Measurements from ENCODE around the gene CPA3.

GRCh38 chr3:148879256-148879655 lies 14.2 kb downstream of the CPA3 start:
- no peak for TF ChIP-seq ZEB2 (tag by site-specific recombination; IDR thresholded peaks at IDR 0.05)
- TF ChIP-seq ZNF10 (tag by site-specific recombination; IDR thresholded peaks at IDR 0.05), result no peak
- TF ChIP-seq MYNN (tag by site-specific recombination; IDR thresholded peaks at IDR 0.05; ENCODE audit: borderline replicate concordance), result no peak
- TF ChIP-seq ZBTB1 (tag by site-specific recombination; IDR thresholded peaks at IDR 0.05), result no peak
- TF ChIP-seq ZNF837 (tag by site-specific recombination; IDR thresholded peaks at IDR 0.05), result no peak
- TF ChIP-seq KLF16 (tag by site-specific recombination; IDR thresholded peaks at IDR 0.05), result no peak
- no peak for TF ChIP-seq ZNF24 (tag by site-specific recombination; IDR thresholded peaks at IDR 0.05)
- TF ChIP-seq CTCF (tag by site-specific recombination; IDR thresholded peaks at IDR 0.05), result no peak
- no peak for TF ChIP-seq TRIM28 (IDR thresholded peaks at IDR 0.05; ENCODE audit: borderline replicate concordance, low read length)
